ENCODE results near the gene AFF2.
A peak's percentile ranks its signal among the peaks of the same experiment; 100 is the strongest.

AFF2 gene

DNA sequence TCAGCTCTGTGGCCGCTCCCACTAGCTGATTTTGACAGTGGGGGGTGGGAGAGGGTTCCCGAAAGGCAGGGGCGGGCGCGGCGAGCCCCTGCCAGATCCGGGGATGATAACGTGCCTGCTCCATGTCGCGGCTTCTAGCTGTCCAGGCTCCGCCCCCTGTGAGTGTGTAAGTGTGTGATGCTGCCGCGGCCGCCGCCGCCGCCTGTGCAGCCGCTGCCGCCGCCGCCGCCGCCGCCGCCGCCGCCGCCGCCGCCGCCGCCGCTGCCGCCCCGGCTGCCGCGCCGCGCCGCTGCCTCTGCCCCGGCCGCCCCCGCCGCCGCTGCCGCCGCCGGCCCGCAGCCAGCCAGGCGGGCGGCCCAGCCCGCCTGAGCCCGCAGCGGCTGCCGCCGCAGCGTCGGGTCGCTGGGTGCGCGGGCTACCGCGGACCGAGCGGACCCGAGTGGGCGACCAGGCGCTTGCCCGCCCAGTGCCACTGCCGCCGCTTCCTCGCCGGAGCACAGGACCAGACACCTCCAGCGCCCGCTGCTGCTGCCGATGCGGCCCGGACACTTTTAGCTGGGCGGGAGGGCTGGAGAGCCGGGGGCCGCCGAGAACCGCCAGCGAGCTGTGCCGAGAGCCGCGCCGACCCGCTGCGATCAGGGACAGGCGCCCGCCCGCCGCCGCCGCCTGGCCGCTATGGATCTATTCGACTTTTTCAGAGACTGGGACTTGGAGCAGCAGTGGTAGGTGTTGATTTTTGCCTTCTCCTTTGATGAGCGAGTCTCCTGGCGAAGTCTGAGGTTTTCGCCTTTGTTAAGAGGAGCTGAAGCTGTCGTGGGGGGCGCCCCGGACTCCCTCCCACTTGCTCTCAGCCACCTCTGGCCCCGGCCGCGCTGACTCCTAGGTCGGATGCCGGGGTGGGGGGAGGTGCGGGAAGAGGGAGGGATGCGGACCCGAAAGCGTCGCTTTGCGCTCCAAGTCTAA is at the start of gene AFF2:
Gene AFF2, plus strand, starts transcription at position 195 of the 963 bp plus-strand sequence. Its CDS starts 481 bp downstream, at position 676.
- peak; percentile 75 for DNase-seq

DNA sequence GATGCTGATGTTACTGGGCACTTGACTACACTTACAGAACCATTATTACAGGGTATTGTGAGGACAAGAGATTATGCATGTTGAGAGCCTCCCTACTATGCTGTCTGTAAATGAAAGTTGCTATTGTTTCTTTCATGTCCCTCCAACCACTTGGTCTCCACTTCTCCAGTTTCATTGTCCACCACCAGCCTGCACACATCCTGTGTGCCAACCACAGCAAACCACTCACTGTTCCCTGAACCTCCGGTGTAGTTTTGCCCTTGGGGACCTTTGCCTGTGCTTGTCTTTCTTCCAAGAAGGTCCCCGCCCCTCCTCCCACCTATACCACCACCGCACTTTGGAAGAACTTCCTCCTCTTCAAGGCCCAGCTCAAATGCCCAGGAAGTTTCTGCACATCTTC is 43.1 kb upstream of the AFF2 start:
- peak; percentile 2 for DNase-seq

DNA sequence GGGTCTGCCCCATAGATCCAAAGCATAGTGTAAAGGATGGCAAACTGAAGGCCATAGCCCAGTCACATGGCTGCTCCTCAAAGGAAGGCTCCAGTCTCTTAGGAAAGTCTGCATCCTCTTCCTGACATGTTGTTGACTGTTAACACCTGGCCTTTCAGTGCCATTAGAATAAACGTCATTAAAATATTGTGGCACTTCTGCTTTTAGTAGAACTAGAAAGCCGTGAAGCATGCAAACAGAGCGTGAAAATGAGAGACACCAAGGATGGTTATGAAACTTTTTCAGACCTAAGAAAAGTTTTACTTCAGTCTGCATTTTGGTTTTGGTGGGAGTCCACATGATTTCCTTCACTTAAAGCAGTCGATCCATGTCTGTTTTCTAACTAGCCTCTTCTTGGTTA is 41.1 kb upstream of the AFF2 start:
- DNase-seq = peak; percentile 19

DNA sequence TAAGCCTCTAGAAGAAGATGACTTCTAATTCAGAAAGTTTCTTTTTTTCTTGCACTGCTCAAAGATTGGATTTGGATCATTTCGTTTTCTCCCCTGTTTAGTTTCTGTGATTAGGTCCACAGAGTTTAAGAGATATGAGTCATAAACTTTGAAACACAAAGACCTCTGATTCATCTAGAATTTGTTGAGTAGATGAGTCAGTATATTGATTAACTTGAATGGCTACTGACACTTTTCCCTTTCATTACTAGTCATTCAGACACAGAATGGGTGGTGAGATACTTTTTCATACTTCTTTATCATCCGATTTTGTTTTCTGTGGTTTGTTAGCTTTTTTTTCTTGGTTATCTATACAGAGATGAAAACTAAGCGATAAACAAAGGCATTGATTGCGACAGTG is 34.1 kb upstream of the AFF2 start:
- no peak for DNase-seq

DNA sequence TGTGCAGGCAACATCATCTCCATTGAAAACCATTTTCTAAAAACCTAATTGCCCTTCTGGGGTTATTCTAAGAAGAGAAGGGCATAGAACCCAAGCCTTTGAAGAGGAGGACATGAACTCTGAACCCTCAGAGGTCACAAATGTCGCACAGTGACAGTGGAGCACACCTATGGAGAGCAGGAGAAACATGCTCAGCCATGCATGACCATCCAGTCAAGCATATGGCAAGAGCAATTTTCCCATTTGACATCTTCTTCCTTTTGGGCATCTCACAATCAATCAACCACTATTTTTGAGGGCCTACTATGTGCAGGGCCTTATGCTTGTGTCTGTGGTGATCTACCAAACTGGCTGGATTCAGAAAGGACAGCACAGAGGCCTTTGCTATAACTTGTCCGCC is 30.1 kb upstream of the AFF2 start:
- no peak for DNase-seq

DNA sequence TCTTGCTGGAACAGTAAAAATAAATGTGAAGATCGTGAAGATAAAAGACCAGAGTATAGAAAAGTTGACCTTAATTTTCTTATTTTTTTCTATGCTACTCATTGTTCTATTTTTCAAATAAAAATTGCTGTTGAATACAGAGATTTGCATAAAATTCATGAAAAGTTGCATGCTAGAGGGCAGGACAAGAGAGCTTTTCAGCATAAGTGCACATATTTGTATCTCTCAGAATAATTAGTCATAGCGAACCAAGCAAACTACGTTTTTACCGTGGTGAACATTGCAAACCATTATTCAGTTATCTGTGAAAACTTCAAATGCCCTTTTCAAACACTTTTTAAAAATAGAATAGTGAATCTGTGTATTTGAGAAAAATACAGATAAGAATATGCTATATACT is 26.4 kb upstream of the AFF2 start:
- DNase-seq = no peak

DNA sequence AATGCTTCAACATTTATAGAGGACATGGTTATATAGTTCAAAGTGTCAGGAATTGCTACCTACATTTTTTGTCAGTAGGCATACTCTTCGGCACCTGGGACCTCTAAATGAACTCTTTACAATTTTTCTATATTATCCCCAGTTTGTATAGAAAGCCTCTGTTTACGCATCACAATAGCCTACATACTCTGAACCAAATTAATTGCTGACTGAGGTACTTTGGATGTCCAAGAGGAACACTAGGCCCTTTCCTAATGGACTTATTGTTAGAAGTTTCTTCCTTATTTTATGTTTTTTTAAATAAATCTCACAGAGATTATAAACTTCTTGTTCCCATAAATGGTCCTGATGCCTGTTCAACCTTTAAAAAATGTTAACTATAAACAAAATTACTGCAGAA is 8.4 kb upstream of the AFF2 start:
- no peak for DNase-seq

DNA sequence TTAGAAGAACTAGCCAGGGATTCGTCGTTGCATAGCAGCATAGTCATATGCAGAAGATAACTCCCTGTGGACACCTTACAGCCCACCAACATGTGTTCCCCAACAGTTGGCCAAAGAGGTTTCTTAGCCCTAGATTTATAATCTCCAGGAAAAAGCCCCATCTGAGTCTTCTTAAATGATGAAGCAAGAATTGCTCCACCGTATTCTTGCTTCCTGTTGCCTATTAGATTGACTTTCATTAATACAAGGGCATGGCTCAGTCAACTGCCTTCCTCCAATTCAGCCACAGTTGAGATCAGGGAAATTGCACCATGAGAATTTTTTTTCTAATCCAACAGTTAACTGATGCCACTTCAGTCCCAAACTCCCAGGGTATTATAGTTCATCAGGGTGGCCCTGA is 5.2 kb upstream of the AFF2 start:
- DNase-seq = peak; percentile 44

DNA sequence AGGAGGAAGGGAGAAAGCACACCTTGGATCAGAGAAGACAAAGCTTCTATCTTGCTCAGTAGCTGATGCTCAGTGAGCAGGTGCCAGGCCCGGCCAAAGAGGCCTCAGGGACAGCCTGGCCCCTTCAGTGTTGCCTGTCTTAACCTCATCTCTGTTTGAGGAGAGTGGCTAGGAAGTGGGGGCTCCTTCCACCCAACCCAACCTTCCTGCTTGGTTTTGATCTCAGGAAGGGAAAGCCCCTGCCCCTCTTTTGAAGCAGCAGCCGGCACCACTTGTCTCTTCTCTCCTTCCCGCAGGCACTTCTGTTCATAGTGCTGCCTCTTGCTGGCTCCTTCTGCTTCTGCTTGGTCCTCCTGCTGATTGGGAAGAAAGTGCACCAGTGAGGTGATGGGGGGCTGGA is 2.4 kb upstream of the AFF2 start:
- peak; percentile 36 for DNase-seq

DNA sequence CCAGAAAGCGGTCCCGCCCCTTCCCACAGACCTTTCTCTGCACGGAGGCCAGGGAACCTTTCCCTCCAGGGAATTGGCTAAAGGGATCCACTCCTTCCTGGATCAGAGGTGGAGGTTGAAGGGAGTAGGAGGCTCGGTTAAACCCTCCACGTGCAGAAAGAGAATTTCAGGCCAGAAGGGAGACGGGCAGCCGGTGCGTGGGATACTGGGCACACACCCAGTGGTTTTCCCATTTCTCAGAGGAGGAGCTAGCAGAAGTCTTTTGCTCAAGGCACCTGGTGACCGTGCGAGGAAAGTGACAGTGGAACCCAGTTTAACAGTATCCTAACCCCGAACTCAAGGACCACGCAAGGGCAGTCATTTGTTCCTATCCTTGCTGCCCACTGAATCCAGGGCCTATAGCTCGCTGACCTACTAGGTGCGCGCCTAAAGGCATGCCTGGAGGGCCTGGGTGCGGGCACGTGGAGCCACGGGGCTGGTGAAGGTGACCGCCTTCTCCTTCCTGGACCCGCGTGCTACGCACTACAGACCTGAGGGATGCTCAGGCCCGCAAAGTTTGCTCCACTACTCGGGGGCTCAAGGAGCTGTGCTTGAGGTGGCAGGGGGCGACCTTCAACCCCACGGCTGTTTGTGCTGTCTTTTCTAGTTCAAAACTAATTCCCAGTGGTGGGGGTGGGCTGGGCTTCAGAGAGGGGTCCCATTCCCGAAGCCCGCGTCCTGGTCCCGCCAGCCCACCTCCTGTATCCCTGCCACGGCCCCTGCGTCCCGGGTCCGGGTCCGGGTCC is 587 bp upstream of the AFF2 start:
- no peak for DNase-seq

DNA sequence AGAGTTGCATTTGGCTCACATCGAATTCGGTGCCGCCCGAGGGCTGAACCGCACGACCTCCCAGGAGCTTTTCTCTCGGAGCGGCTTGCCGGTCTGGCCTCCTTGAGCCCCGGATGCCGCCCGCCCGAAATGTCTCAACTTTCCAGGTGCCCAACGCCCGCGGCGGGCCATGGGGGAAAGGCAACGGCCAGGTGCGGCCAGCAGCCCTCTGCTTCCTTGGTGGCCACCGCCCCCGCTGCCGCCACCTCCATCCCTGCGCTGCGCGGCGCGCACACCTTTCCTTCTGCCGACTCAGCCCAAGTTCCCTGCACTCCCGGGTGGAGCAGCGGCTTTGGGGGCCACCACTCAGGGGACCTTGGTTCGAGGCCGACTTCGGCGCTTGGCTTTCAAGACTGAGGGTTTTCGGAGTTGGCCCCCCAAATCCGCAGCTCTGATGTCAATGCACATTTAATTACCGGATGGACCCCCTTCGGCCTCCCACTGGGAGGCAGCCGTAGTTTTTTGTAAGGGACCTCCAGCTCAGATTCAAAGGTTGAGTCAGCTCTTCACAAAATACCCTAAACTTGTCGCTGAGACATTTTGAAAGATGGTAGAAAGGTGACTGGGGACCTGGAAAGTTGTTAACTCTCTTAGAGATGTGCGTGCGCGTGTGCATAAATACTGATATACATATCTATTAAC is 1.1 kb downstream of the AFF2 start:
- peak; percentile 31 for DNase-seq

DNA sequence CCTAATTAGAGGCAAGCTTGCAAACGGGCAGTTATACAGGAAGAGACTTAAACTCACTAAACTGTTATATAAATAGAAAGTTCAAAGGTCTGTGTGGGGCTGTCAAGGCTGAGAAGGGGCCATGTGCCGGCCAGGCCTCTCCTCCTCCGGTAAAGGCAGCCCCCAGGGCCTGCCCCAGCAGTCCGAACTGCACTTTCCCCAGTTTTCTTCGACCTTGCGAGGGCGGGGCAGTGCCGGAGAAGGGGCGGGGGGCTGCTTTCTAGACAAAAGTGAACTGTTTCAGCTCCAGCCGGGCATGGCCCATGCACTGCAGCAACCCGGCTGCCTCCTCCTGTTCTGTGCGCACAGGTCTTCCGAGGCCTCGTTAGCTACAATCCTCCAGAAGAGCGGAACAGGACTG is 4.1 kb downstream of the AFF2 start:
- DNase-seq = no peak

DNA sequence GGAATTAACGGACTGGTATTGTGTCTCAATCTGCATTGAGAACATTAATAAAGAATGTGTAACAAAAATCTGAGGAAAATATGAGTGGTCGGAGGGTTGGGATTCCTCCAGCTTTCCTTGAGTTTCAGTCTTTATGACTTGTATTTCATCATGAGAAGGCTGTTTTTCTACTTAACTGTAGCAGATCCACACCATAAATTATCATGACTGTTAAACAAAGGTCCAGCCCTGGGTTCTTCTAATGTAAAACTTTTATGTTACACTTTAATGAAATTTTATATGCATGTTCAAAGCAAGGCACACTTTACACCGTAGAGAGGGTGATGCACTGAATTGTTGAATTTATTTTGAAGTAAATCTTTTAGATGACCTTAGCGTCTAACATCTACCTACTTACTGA is 7.0 kb downstream of the AFF2 start:
- no peak for DNase-seq

DNA sequence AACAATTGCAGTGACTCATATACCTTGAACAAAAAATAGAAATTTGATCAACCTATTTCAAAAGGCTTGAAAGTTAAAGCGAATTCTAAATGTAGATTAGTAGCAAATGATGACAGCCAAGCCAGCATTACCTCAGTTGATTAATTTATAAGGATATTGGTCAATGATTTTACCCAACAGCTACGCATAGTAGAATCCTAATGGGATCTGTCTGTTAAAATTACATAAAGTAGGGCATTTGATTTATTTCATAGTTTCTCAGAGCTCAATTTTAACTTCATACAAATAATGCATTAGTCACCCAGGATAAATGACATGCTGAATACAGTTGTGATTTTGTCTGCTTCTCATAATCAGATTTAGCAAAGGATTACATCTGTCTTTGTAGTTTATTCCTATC is 12.0 kb downstream of the AFF2 start:
- no peak for DNase-seq

DNA sequence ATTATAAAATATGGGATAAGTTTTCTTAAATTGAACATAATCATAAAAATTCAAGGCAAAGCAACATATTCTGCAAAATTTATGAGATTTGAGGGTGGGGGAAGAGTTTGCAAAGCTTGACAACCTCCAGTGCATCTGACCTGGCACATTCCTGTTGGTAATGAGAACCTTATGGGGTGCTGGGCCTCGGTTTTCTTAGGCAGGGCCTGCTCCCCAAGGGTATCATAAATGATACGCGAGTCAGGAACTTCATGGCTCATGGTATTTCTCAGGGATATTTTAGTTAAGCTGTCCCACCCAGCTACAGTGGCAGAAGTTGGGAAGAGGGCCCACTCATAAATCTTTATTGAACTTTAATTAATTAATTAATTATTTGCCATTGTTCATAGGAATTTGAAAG is 13.2 kb downstream of the AFF2 start:
- no peak for DNase-seq

DNA sequence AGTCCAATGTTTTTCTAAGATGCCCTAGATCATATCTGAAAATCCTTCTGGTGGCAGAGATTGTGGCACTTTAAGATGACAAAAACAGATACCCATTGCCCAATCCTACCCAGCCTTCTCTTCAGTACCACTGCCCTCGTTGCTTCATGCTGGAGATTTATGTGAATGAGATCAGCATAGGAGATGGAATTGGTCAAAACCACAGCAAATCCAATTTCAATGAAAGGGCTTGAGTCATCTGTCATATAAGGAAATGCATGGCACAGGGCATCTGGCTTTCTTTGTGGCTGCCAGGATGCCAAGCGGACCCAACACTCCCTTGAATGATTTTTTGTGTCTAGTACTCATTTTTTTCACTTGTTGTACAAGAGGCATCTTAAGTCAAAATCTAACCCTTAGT is 16.8 kb downstream of the AFF2 start:
- peak; percentile 49 for DNase-seq

DNA sequence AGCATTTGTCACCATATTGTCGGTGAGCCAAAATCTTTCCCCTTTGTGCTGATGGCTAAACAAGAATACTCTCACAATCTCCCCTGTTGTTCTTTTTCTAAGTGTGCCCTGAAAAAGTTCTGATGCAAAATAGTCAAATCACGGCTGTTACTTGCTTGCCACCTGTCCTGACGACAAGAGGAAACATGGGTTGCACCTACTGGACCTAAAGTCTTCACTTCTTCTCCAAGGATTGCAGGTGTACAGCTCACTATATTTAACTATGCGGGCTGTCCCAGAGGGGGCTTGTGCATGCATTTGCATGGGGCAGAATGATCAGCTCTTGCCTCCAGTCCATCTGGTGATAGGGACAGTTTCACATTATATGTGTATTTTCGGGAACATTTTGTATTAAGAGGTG is 21.6 kb downstream of the AFF2 start:
- DNase-seq = no peak

DNA sequence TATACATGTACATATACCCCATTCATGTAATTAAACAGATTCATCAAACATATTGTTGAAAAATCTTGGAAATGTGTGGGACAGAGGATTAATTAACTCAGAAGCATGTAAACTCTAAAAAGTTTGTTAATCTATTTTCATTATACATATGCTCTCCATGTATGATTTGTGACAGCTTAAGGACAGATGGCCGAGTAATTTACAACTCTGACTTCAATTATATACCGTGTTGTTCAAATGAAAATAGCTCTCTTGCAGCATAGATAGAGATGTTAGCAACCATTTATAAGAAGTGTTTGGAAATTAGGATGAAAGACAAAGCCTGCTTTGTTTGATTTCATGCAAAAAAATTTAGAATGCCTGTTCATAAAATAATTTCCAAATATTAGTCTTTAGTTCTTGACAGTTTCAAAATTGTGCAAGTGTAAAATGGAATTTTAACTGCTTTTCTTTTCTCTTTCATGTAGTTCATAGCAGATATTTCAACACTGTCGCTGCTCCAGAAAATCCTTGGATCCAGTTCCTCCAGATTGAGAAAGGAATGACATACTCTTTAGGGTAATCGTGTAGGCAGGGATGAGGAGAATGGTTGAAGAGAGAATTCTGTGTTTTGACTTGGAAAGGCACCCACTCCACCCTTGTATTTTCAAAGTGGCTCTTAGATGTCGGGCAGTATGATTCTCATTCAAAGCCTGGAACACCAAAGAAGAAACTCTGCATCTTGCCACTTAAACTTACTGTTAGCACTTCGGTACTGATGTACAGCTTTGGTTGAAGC is 23.1 kb downstream of the AFF2 start:
- no peak for DNase-seq

DNA sequence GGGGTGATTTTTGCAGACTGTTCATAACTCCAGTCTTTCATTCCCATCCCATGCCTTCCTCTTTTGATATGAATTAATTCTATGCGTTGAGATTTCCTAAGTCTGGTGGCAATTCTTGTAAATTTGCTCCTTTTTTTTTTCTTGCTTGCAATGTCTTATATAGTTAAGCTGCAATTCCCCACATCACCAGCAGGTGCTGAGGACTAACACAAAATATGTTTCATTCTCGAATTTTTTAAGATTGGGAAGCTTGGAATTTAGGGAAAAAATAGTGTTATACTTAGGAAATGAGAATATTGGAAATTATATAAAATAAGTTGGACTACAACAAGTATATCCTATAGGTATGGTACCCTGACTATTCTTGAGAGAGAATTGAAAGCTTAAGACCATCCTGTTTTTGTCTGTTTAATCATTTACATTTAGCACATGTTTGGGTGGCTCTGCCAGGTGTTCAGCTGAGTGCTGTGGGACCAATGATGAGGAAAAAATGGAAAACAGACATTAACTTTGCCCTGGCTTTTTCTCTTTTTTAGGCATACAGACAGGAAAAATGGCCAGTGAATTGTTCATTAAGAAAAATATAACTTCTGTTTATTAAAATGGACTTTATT is 30.2 kb downstream of the AFF2 start:
- peak; percentile 47 for DNase-seq

DNA sequence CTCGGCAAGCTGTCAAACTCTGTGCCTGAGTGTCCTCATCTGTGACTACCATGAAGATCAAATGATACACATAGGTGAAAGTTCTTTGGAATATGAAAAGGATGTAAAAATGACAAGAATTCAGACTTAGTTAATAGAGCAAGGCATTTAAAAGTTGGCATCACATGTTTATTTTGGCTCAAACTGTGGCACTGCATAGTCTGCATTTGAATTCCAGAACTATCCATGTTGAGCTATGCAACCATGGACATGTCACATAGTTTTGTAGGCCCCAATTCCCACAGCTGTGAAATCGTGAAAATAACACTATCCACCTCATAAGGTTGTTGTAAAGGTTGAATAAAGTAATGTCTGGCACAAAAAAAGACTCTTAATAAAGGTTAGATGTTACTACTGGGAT is 33.9 kb downstream of the AFF2 start:
- no peak for DNase-seq

DNA sequence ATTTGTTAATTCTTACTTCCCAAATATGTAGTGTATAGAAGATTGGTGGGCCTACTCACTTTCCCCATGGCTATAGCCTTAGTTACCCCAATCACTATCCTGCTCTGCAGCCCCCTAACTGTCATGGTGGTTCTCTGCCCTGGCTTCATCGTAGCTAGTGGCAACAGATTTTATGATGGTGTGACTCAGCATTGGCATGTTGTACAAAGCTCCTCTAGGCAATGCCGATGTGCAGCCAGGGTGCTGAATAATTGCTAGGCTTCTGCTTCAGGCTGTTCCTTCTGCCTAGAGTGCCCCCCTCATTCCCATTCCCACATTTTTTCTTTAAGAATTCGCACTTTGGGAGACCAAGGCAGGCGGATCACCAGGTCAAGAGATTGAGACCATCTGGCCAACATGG is 35.2 kb downstream of the AFF2 start:
- no peak for DNase-seq

DNA sequence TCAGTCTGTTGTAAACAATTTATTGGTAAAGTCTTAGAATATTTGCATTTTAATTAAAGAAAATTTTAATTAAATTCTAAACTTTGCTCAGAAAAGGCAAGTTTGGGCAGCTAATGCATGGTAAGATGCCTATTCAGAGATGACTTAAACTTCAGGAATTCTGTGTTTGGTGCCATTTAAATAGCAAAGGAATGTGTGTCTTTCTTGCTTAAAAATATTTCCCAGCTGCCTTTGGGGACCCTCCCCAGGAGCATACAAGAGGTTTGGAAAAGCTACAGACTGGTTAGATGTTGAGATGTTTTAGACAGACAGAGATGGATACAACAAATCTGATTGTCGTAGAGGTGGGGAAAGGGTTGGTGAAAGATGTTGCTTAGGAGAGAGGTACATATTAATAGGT is 36.5 kb downstream of the AFF2 start:
- DNase-seq = no peak
